PC-9 (cell line): ENCODE measurements around the gene SORCS2.

ENCODE experiments used
- CTCF ChIP-seq: fragments of 200-600 bp; sonication (generic); conservative IDR thresholded peaks from 2 replicates; pipeline ENCODE4 v1.6.1; 2017; ENCODE audit warnings: mixed run types, antibody characterized with exemption, mild to moderate bottlenecking, moderate library complexity
- EZH2 ChIP-seq: fragments of 200-600 bp; sonication (generic); IDR thresholded peaks from 2 replicates; pipeline ENCODE4 v1.8.0; 2017; ENCODE audit warnings: antibody characterized with exemption, low read depth

GRCh38 chr4:7530932-7531639, 338.7 kb downstream of the SORCS2 start:
- TF ChIP-seq CTCF, result no peak
- TF ChIP-seq EZH2, result no peak
